Parathyroid adenoma (tissue), 2 donors: ENCODE data around the gene PEX5L.
A peak's percentile ranks its signal among the peaks of the same experiment; 100 is the strongest.

Source experiments
- H2AFZ ChIP-seq: fragments of 300-600 bp; sonication (generic); one replicate; pipeline ENCODE4 v1.7.0; 2017; ENCODE audit warnings: antibody characterized with exemption, mild to moderate bottlenecking
- H3K27ac ChIP-seq: fragments of 300-600 bp; sonication (generic); one replicate; pipeline ENCODE4 v1.7.0; 2017
- H3K27me3 ChIP-seq: fragments of 300-600 bp; sonication (generic); one replicate; pipeline ENCODE4 v1.7.0; 2017; ENCODE audit warnings: low read length; ENCODE audit not compliant: control insufficient read depth, insufficient read depth
- H3K36me3 ChIP-seq: fragments of 300-600 bp; sonication (generic); one replicate; pipeline ENCODE4 v1.7.0; 2017; ENCODE audit warnings: low read length; ENCODE audit not compliant: control insufficient read depth, insufficient read depth
- H3K4me1 ChIP-seq: fragments of 300-600 bp; sonication (generic); one replicate; pipeline ENCODE4 v1.7.0; 2017; ENCODE audit warnings: control low read depth
- H3K4me2 ChIP-seq: fragments of 300-600 bp; sonication (generic); one replicate; pipeline ENCODE4 v1.7.0; 2017; ENCODE audit warnings: low read length
- H3K4me3 ChIP-seq: fragments of 300-600 bp; sonication (generic); one replicate; pipeline ENCODE4 v1.7.0; 2017; ENCODE audit warnings: low read depth, low read length
- H3K79me2 ChIP-seq: fragments of 300-600 bp; sonication (generic); one replicate; pipeline ENCODE4 v1.7.0; 2017; ENCODE audit warnings: control low read depth
- H3K9ac ChIP-seq: fragments of 300-600 bp; sonication (generic); one replicate; pipeline ENCODE4 v1.7.0; 2017; ENCODE audit warnings: mild to moderate bottlenecking
- H3K9me3 ChIP-seq: fragments of 300-600 bp; sonication (generic); one replicate; pipeline ENCODE4 v1.7.0; 2017; ENCODE audit warnings: low read length; ENCODE audit not compliant: control insufficient read depth
- CTCF ChIP-seq: fragments of 300-600 bp; sonication (generic); IDR thresholded peaks from one replicate; pipeline ENCODE4 v1.7.0; 2017; ENCODE audit warnings: antibody characterized with exemption, mild to moderate bottlenecking
- donor health status: primary hyperparathyroidism.

PEX5L gene

GRCh38 chr3:179958759-179959158 is 78.0 kb downstream of the PEX5L start:
- Histone ChIP-seq H3K4me3 (no peak overlapping the region), H3K27ac (peak overlapping the region; percentile 37), H3K9me3 (no peaks in the 10 kb centered on the region), H3K9ac (no peak overlapping the region), H3K27me3 (no peaks in the 10 kb centered on the region), H3K36me3 (no peaks in the 10 kb centered on the region), H3K4me1 (peaks cover 39% of the 10 kb centered on the region), H3K79me2 (peaks cover 10% of the 10 kb centered on the region), H2AFZ (no peak overlapping the region), H3K4me2 (no peak overlapping the region)
- no peak for TF ChIP-seq CTCF

- peaks cover 43% of the 10 kb centered on the region for H3K4me1 ChIP-seq
- TF ChIP-seq CTCF: no peak
- no peaks in the 10 kb centered on the region for H3K9me3 ChIP-seq
Measured at GRCh38 chr3:179958143-179958542, 78.6 kb downstream of the PEX5L start.

GRCh38 chr3:179957264-179957845 is 79.4 kb downstream of the PEX5L start:
- Histone ChIP-seq H3K27me3 (no peaks in the 10 kb centered on the region), H3K4me3 (no peak overlapping the region), H3K79me2 (peaks cover 14% of the 10 kb centered on the region), H3K36me3 (no peaks in the 10 kb centered on the region), H3K27ac (peak overlapping the region; percentile 37), H2AFZ (no peak overlapping the region), H3K9me3 (no peaks in the 10 kb centered on the region), H3K9ac (no peak overlapping the region), H3K4me2 (no peak overlapping the region), H3K4me1 (peaks cover 36% of the 10 kb centered on the region)
- no peak for TF ChIP-seq CTCF

More at GRCh38 chr3:179958143-179958542, 78.6 kb downstream of the PEX5L start:
- H3K27ac ChIP-seq: peak overlapping the region; percentile 37
- no peak overlapping the region for H3K9ac ChIP-seq
- no peak overlapping the region for H2AFZ ChIP-seq
- no peaks in the 10 kb centered on the region for H3K27me3 ChIP-seq
- peaks cover 14% of the 10 kb centered on the region for H3K79me2 ChIP-seq
- no peaks in the 10 kb centered on the region for H3K36me3 ChIP-seq
- no peak overlapping the region for H3K4me3 ChIP-seq
- no peak overlapping the region for H3K4me2 ChIP-seq

GRCh38 chr3:179956416-179956830 is 80.3 kb downstream of the PEX5L start:
- Histone ChIP-seq H3K9me3 (no peaks in the 10 kb centered on the region), H3K4me1 (peaks cover 32% of the 10 kb centered on the region), H3K4me3 (no peak overlapping the region), H3K9ac (no peak overlapping the region), H3K27me3 (no peaks in the 10 kb centered on the region), H3K79me2 (peaks cover 14% of the 10 kb centered on the region), H3K36me3 (no peaks in the 10 kb centered on the region), H3K4me2 (no peak overlapping the region), H2AFZ (no peak overlapping the region), H3K27ac (peak overlapping the region; percentile 37)
- no peak for TF ChIP-seq CTCF

- Histone ChIP-seq H3K4me3 (no peak overlapping the region), H3K79me2 (peaks cover 14% of the 10 kb centered on the region), H3K27me3 (no peaks in the 10 kb centered on the region), H3K9me3 (no peaks in the 10 kb centered on the region), H3K27ac (peak overlapping the region; percentile 37), H3K4me1 (peaks cover 33% of the 10 kb centered on the region), H3K9ac (no peak overlapping the region), H2AFZ (no peak overlapping the region), H3K4me2 (no peak overlapping the region), H3K36me3 (no peaks in the 10 kb centered on the region)
- no peak for TF ChIP-seq CTCF
Measured at GRCh38 chr3:179955809-179956208, 80.9 kb downstream of the PEX5L start.
